Panc1 (cell line): ENCODE data around the gene SPRED2. TPM values are rescaled to one million over a fixed set of nuclear protein-coding genes. Genes with fewer than 3 reads are reported as not detected.
A peak's percentile ranks its signal among the peaks of the same experiment; 100 is the strongest.

ENCODE experiments used
- ATAC-seq: fragments of 200-7000 bp; cut with Tn5 transposase; 2 replicates; pipeline ENCODE4 v1.9.1; 2020; ENCODE audit warnings: mild to moderate bottlenecking, moderate library complexity
- BruUV-seq: library from RNA; stranded (reverse); fragments of 400-500 nt; replicated peaks from 2 replicates; lab custom pipeline; 2021; lab: Mats Ljungman, UMichigan
- CTCF ChIA-PET: fragments of 300-600 bp; sonication (Branson Sonifier 250); formaldehyde crosslinking; loops from one replicate; lab custom pipeline; 2022; ENCODE audit warnings: antibody characterized with exemption; lab: Charles Lee
- POLR2A ChIA-PET: fragments of 300-600 bp; sonication (Branson Sonifier 250); formaldehyde crosslinking; loops from one replicate; lab custom pipeline; 2022; ENCODE audit warnings: antibody characterized with exemption; lab: Charles Lee
- DNase-seq: peaks from one replicate; pipeline ENCODE4 v3.0.0-alpha.2; 2010; ENCODE audit warnings: low read depth, low spot score
- H3K27ac ChIP-seq: 2 replicates; pipeline ENCODE4 v1.5.1; 2011; ENCODE audit warnings: mild to moderate bottlenecking, low read length, inconsistent platforms
- H3K27me3 ChIP-seq: fragments of 200-500 bp; sonication (Bioruptor generic); 2 replicates; pipeline ENCODE4 v1.6.0; 2014; ENCODE audit warnings: low read length, inconsistent platforms; ENCODE audit not compliant: control insufficient read depth, insufficient read depth
- H3K36me3 ChIP-seq: fragments of 200-500 bp; sonication (Bioruptor generic); 2 replicates; pipeline ENCODE4 v1.5.1; 2014; ENCODE audit warnings: inconsistent platforms, mild to moderate bottlenecking, low read length, moderate library complexity; ENCODE audit not compliant: control insufficient read depth, insufficient read depth
- H3K4me1 ChIP-seq: 2 replicates; pipeline ENCODE4 v1.5.1; 2011; ENCODE audit warnings: inconsistent platforms, mild to moderate bottlenecking, low read length, moderate library complexity; ENCODE audit not compliant: control insufficient read depth, insufficient read depth
- H3K4me3 ChIP-seq, 2 experiments: 2 replicates each; pipeline ENCODE4 v1.5.1; 2011 to 2012; ENCODE audit warnings: low read depth in 2 of 2, low read length in 2 of 2, mild to moderate bottlenecking in 2 of 2, inconsistent platforms in 1 of 2, moderate library complexity in 1 of 2
- H3K9me3 ChIP-seq: fragments of 200-500 bp; sonication (Bioruptor generic); 2 replicates; pipeline ENCODE4 v1.5.1; 2014; ENCODE audit warnings: low read depth, mild to moderate bottlenecking, inconsistent platforms, low read length, moderate library complexity; ENCODE audit not compliant: control insufficient read depth, insufficient read depth
- POLR2AphosphoS5 ChIP-seq: IDR thresholded peaks from 2 replicates; pipeline ENCODE4 v1.6.1; 2012; ENCODE audit warnings: mild to moderate bottlenecking, low read depth, low read length, moderate library complexity
- SIN3A ChIP-seq: IDR thresholded peaks from 2 replicates; pipeline ENCODE4 v1.6.1; 2012; ENCODE audit warnings: low read depth, mild to moderate bottlenecking, low read length, moderate library complexity, borderline replicate concordance; ENCODE audit not compliant: insufficient read depth
- TCF7L2 ChIP-seq: IDR thresholded peaks from 2 replicates; pipeline ENCODE4 v1.6.1; 2011; ENCODE audit warnings: mild to moderate bottlenecking, low read depth, low read length, inconsistent platforms
- in situ Hi-C: cut with HindIII; loops from 2 replicates; pipeline ENCODE4 v1.10.0; 2016; ENCODE audit warnings: low sequenced_read_pairs, low pct_unique_long_range_greater_than_20kb
- intact Hi-C: fragments of 100-400 bp; cut with micrococcal nuclease; formaldehyde crosslinking; loops from one replicate; pipeline ENCODE4 v1.10.0; 2022; ENCODE audit not compliant: unreplicated experiment
- total RNA-seq: library from RNA; stranded (reverse); gene quantifications from one replicate; pipeline ENCODE4 v1.2.1, GENCODE V29; 2021; ENCODE audit not compliant: unreplicated experiment
- TF ChIP-seq, protein P1 (sequence below): fragments of 450-650 bp; IDR thresholded peaks from 2 replicates; pipeline ENCODE4 v1.5.1; 2017; ENCODE audit warnings: mild to moderate bottlenecking
- TF ChIP-seq, protein P2 (sequence below), 2 experiments: IDR thresholded peaks; 2 replicates each; pipeline ENCODE4 v1.6.1; 2011 to 2012; ENCODE audit warnings: low read depth in 2 of 2, control low read depth in 1 of 2, low read length in 1 of 2, mild to moderate bottlenecking in 1 of 2, moderate library complexity in 1 of 2; ENCODE audit not compliant: insufficient read depth in 1 of 2

SPRED2 gene
- total RNA-seq, 1 experiment from 2014 or later, result 60.1 TPM

DNA sequence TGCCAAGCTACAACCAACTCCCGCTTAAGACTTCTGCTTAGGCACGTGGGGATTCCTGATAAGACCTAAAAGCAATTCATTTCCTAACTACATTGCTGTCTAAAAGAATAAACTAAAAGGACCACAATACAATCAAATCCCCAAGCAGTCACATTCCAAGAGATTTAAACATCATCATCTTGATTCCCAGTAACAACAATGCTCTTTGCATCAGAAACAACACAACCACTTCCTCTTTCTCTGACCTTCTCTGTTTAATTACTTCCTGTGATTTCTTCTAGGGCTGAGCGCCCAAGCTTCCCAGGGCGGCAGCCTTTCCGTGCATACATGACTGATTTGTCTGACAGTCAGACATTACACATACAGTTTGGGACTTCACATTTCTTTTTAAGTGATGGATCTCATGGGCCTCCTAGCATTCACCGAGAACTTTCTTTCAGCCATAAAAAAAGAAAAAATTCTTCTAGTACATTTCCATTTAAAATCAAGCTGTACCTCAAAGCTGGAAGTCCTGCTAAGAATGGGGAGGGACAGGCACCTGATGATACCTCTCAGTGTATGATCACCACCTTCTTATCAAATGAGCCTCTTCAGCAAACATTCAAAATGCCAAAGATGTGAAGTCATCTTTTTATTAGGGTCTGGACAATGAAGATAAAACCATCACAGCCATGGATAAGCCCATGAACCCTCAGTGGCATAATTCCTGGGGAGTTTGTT lies 11.5 kb downstream of the SPRED2 start:
- H3K9me3 ChIP-seq, result no peaks in the 10 kb centered on the region
- no peak overlapping the region for H3K4me3 ChIP-seq
- H3K27ac ChIP-seq, result peak overlapping the region; percentile 69
- ATAC-seq (peak; percentile 68), DNase-seq (peak; percentile 28)
- no TSS peak for BruUV-seq
- no peaks in the 10 kb centered on the region for H3K27me3 ChIP-seq
- in situ Hi-C loops (no loop called here), intact Hi-C loops (no loop called here)
- ChIA-PET CTCF (no interaction called here), POLR2A (no interaction called here)
- H3K36me3 ChIP-seq, result no peaks in the 10 kb centered on the region
- H3K4me1 ChIP-seq, result peaks cover 66% of the 10 kb centered on the region
- TF ChIP-seq, protein P1, sequence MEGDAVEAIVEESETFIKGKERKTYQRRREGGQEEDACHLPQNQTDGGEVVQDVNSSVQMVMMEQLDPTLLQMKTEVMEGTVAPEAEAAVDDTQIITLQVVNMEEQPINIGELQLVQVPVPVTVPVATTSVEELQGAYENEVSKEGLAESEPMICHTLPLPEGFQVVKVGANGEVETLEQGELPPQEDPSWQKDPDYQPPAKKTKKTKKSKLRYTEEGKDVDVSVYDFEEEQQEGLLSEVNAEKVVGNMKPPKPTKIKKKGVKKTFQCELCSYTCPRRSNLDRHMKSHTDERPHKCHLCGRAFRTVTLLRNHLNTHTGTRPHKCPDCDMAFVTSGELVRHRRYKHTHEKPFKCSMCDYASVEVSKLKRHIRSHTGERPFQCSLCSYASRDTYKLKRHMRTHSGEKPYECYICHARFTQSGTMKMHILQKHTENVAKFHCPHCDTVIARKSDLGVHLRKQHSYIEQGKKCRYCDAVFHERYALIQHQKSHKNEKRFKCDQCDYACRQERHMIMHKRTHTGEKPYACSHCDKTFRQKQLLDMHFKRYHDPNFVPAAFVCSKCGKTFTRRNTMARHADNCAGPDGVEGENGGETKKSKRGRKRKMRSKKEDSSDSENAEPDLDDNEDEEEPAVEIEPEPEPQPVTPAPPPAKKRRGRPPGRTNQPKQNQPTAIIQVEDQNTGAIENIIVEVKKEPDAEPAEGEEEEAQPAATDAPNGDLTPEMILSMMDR, result no peak
- TF ChIP-seq, protein P2, sequence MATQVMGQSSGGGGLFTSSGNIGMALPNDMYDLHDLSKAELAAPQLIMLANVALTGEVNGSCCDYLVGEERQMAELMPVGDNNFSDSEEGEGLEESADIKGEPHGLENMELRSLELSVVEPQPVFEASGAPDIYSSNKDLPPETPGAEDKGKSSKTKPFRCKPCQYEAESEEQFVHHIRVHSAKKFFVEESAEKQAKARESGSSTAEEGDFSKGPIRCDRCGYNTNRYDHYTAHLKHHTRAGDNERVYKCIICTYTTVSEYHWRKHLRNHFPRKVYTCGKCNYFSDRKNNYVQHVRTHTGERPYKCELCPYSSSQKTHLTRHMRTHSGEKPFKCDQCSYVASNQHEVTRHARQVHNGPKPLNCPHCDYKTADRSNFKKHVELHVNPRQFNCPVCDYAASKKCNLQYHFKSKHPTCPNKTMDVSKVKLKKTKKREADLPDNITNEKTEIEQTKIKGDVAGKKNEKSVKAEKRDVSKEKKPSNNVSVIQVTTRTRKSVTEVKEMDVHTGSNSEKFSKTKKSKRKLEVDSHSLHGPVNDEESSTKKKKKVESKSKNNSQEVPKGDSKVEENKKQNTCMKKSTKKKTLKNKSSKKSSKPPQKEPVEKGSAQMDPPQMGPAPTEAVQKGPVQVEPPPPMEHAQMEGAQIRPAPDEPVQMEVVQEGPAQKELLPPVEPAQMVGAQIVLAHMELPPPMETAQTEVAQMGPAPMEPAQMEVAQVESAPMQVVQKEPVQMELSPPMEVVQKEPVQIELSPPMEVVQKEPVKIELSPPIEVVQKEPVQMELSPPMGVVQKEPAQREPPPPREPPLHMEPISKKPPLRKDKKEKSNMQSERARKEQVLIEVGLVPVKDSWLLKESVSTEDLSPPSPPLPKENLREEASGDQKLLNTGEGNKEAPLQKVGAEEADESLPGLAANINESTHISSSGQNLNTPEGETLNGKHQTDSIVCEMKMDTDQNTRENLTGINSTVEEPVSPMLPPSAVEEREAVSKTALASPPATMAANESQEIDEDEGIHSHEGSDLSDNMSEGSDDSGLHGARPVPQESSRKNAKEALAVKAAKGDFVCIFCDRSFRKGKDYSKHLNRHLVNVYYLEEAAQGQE (IDR thresholded peaks at IDR 0.05; ENCODE audit: insufficient read depth in 1 of 2, low read depth in 2 of 2, low read length in 1 of 2), result no peak
- TF ChIP-seq TCF7L2, result no peak
- TF ChIP-seq POLR2AphosphoS5, result no peak
- TF ChIP-seq SIN3A, result no peak

DNA sequence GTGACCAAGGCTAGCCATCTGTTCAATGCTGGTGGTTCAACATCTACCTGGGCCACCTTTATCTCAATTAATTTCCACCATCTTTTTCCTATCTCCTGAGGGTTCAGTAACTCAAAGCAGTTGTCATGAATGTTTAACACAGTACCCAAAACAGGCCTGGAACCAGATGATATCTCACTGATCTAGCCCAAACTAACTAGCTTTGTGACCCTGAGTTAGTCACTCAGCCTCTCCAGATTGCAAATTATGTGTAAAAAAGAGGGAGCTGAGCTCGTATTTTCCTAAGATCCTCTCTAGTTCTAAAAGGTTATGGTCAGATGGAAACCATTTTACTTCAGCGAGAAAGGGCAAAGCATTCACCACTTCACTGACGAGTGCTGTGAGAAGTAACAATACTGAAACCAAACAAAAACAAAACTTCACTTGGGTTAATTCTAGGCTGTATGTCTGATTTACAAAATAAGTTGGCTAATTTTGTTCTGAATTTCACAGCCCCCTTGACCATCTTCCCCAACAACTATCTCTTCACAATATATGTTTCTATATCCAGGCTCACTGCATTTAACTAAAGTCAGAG lies 14.8 kb downstream of the SPRED2 start:
- no peaks in the 10 kb centered on the region for H3K27me3 ChIP-seq
- no peaks in the 10 kb centered on the region for H3K36me3 ChIP-seq
- CTCF ChIA-PET, result no interaction called here
- ATAC-seq (no peak), DNase-seq (no peak)
- BruUV-seq, result no TSS peak
- in situ Hi-C loops (no loop called here), intact Hi-C loops (loop anchor here (10.0 kb wide), 1 partner anchor 53 kb away; no protein-coding TSS in a partner anchor)
- no peaks in the 10 kb centered on the region for H3K9me3 ChIP-seq
- 0 out of 2 replicates have a peak overlapping the region, but pooled peaks have one; percentile 6 for H3K27ac ChIP-seq
- TF ChIP-seq, protein P1, result no peak
- peaks cover 77% of the 10 kb centered on the region for H3K4me1 ChIP-seq
- H3K4me3 ChIP-seq, result no peak overlapping the region
- POLR2A ChIA-PET, result no interaction called here
